Liver (tissue), 9 donors: ENCODE data around the gene SCAF1. TPM values are rescaled to one million over a fixed set of nuclear protein-coding genes. Genes with fewer than 3 reads are reported as not detected.

Source experiments
- DNase-seq: peaks from one replicate; pipeline ENCODE4 v3.0.0-alpha.2; 2017; ENCODE audit warnings: low spot score
- H3K27ac ChIP-seq, 2 donors: one replicate each; pipeline ENCODE4 v1.7.0; 2013; ENCODE audit warnings: inconsistent platforms in 2 of 2, low read length in 2 of 2, control low read depth in 1 of 2, low read depth in 1 of 2, mild to moderate bottlenecking in 1 of 2
- H3K27me3 ChIP-seq, 4 donors: one replicate each; pipeline versions ENCODE4 v1.6.1 to v1.7.0; 2013; ENCODE audit warnings: low read length in 3 of 4, inconsistent platforms in 1 of 4, mild to moderate bottlenecking in 1 of 4, moderate library complexity in 1 of 4; ENCODE audit not compliant: control insufficient read depth in 4 of 4, insufficient read depth in 4 of 4
- H3K36me3 ChIP-seq, 4 donors: one replicate each; pipeline versions ENCODE4 v1.6.1 to v1.7.0; 2013; ENCODE audit warnings: low read length in 3 of 4, mild to moderate bottlenecking in 3 of 4, low read depth in 1 of 4, moderate library complexity in 1 of 4; ENCODE audit not compliant: control insufficient read depth in 4 of 4, insufficient read depth in 3 of 4
- H3K4me1 ChIP-seq, 4 donors: one replicate each; pipeline versions ENCODE4 v1.6.1 to v1.7.0; 2013; ENCODE audit warnings: low read length in 3 of 4, mild to moderate bottlenecking in 3 of 4, moderate library complexity in 1 of 4; ENCODE audit not compliant: control insufficient read depth in 4 of 4, insufficient read depth in 4 of 4
- H3K4me3 ChIP-seq, 3 donors: one replicate each; pipeline versions ENCODE4 v1.6.1 to v1.7.0; 2013; ENCODE audit warnings: low read length in 3 of 3, control low read depth in 1 of 3, low read depth in 1 of 3, mild to moderate bottlenecking in 1 of 3
- H3K9ac ChIP-seq, 2 donors: one replicate each; pipeline ENCODE4 v1.7.0; 2013; ENCODE audit warnings: low read length in 2 of 2, mild to moderate bottlenecking in 2 of 2, moderate library complexity in 2 of 2, control low read depth in 1 of 2, low read depth in 1 of 2
- H3K9me3 ChIP-seq, 4 donors: one replicate each; pipeline versions ENCODE4 v1.6.1 to v1.7.0; 2013; ENCODE audit warnings: low read length in 3 of 4; ENCODE audit not compliant: control insufficient read depth in 4 of 4
- EGR1 ChIP-seq, 2 donors: IDR thresholded peaks; 2 replicates each; pipeline ENCODE4 v1.6.1; 2016 to 2018; ENCODE audit warnings: antibody characterized with exemption in 2 of 2, low read depth in 2 of 2
- FOXA1 ChIP-seq: IDR thresholded peaks from 2 replicates; pipeline ENCODE4 v1.6.1; 2016; ENCODE audit warnings: antibody characterized with exemption
- FOXA2 ChIP-seq: IDR thresholded peaks from 2 replicates; pipeline ENCODE4 v1.6.1; 2016; ENCODE audit warnings: antibody characterized with exemption
- GABPA ChIP-seq, 2 donors: IDR thresholded peaks in 1 of 2; conservative IDR thresholded peaks in 1 of 2; 2 replicates each; pipeline ENCODE4 v1.6.1; 2016; ENCODE audit warnings: antibody characterized with exemption in 2 of 2, mild to moderate bottlenecking in 1 of 2, moderate library complexity in 1 of 2
- HNF4A ChIP-seq, 2 donors: conservative IDR thresholded peaks; 2 replicates each; pipeline ENCODE4 v1.6.1; 2016; ENCODE audit warnings: antibody characterized with exemption in 2 of 2, mild to moderate bottlenecking in 2 of 2
- HNF4G ChIP-seq: IDR thresholded peaks from 2 replicates; pipeline ENCODE4 v1.6.1; 2016; ENCODE audit warnings: antibody characterized with exemption
- JUND ChIP-seq, 2 donors: IDR thresholded peaks; 2 replicates each; pipeline ENCODE4 v1.6.1; 2016; ENCODE audit warnings: antibody characterized with exemption in 2 of 2
- NR2F2 ChIP-seq: IDR thresholded peaks from 2 replicates; pipeline ENCODE4 v1.6.1; 2016; ENCODE audit warnings: antibody characterized with exemption
- RAD21 ChIP-seq, 2 donors: IDR thresholded peaks; 2 replicates each; pipeline ENCODE4 v1.6.1; 2016; ENCODE audit warnings: antibody characterized with exemption in 2 of 2, mild to moderate bottlenecking in 2 of 2
- RXRA ChIP-seq, 2 donors: IDR thresholded peaks; 2 replicates each; pipeline ENCODE4 v1.6.1; 2017 to 2018; ENCODE audit warnings: antibody characterized with exemption in 2 of 2, mild to moderate bottlenecking in 1 of 2
- SP1 ChIP-seq: IDR thresholded peaks from 2 replicates; pipeline ENCODE4 v1.6.1; 2018; ENCODE audit warnings: antibody characterized with exemption, mild to moderate bottlenecking
- TAF1 ChIP-seq: conservative IDR thresholded peaks from 2 replicates; pipeline ENCODE4 v1.6.1; 2016; ENCODE audit warnings: antibody characterized with exemption, mild to moderate bottlenecking
- YY1 ChIP-seq: IDR thresholded peaks from 2 replicates; pipeline ENCODE4 v1.6.1; 2016; ENCODE audit warnings: antibody characterized with exemption, mild to moderate bottlenecking
- WGBS: extraction: QIAGEN DNeasy Blood & Tissue Kit; methylation state at CpG from one replicate; pipeline ENCODE4 v1.1.7; 2013; 5-methylcytosine and 5-hydroxymethylcytosine counted together
- polyA plus RNA-seq, 2 donors: library from polyadenylated mRNA; stranded (reverse) in 1 of 2; unstranded in 1 of 2; fragments of 200-250 nt in 1 of 2; fragments of >200 nt in 1 of 2; fragmentation: Nextera tagmentation in 1 of 2; extraction: Ambion mirVana in 1 of 2; gene quantifications; one replicate each; pipeline versions ENCODE4 v1.2.1 to v1.2.3, GENCODE V29; 2013 to 2015
- total RNA-seq, 2 donors: library from RNA; depleted of rRNA; stranded (reverse); fragments of >200 nt; gene quantifications; one replicate each; pipeline ENCODE4 v1.2.3, GENCODE V29; 2014
- TF ChIP-seq, protein P1 (sequence below): IDR thresholded peaks from 2 replicates; pipeline ENCODE4 v1.6.1; 2016; ENCODE audit warnings: antibody characterized with exemption
- TF ChIP-seq, protein P2 (sequence below): IDR thresholded peaks from 2 replicates; pipeline ENCODE4 v1.6.1; 2016; ENCODE audit warnings: antibody characterized with exemption
- TF ChIP-seq, protein P3 (sequence below): IDR thresholded peaks from 2 replicates; pipeline ENCODE4 v1.6.1; 2016; ENCODE audit warnings: antibody characterized with exemption, mild to moderate bottlenecking
- TF ChIP-seq, protein P4 (sequence below): IDR thresholded peaks from 2 replicates; pipeline ENCODE4 v1.6.1; 2016; ENCODE audit warnings: antibody characterized with exemption
- TF ChIP-seq, protein P5 (sequence below): fragments of 150-350 bp; IDR thresholded peaks from 2 replicates; pipeline ENCODE4 v1.5.1; 2017; ENCODE audit warnings: improper control_type of control experiment, low read depth, low read length; ENCODE audit not compliant: missing input control
- donor health status: healthy.
- donor health status: healthy.
- donor health status: healthy.
- donor health status: healthy.
- donor health status: healthy.

Gene SCAF1
- total and polyA plus RNA-seq, 4 donors: 4.6 to 17.6 (median 9.9) TPM

DNA sequence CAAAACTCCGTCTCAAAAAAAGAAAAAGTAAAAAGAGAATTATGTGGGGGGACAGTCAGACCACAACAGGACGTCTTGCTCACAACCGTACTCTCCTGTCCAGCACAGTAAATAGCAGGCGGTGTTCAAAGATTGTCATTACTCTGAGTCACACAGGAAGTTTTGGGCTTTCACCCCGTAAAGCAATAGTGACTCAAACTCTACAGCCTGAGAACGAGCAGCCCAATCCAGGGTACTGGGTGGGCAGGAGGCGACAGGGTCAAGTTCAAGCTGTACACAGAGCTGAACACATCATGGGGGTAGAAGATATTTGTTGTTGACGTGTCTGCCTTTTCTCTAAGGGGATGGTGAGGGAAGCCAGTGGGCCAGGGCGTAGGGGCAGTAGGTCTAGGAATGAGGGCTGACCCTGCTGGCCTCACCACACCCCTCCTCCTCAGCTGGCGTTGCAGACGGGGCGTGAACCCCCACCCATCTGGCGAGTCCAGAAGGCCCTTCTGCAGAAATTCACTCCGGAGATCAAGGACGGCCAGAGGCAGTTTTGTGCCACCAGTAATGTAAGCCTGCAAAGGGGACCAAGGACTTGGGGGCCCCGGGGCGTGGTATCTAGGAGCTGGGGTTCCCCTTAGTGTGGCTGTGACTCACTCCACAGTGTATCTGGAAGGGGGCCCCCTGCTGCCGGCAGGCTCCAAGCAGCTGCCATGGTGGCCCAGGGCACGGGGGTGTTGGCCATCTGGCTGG lies 27.7 kb upstream of the SCAF1 start:
- Histone ChIP-seq H3K36me3 (peaks cover 5 to 35% (median 14%) of the 10 kb centered on the region in 4 donors), H3K9me3 (no peaks in the 10 kb centered on the region), H3K4me3 (no peak overlapping the region), H3K27me3 (no peaks in the 10 kb centered on the region), H3K4me1 (no peaks in the 10 kb centered on the region), H3K9ac (no peak overlapping the region), H3K27ac (no peak overlapping the region)
- TF ChIP-seq, protein P1, sequence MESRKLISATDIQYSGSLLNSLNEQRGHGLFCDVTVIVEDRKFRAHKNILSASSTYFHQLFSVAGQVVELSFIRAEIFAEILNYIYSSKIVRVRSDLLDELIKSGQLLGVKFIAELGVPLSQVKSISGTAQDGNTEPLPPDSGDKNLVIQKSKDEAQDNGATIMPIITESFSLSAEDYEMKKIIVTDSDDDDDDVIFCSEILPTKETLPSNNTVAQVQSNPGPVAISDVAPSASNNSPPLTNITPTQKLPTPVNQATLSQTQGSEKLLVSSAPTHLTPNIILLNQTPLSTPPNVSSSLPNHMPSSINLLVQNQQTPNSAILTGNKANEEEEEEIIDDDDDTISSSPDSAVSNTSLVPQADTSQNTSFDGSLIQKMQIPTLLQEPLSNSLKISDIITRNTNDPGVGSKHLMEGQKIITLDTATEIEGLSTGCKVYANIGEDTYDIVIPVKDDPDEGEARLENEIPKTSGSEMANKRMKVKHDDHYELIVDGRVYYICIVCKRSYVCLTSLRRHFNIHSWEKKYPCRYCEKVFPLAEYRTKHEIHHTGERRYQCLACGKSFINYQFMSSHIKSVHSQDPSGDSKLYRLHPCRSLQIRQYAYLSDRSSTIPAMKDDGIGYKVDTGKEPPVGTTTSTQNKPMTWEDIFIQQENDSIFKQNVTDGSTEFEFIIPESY: no peak
- TF ChIP-seq RAD21 (IDR thresholded peaks at IDR 0.05) (no peak), EGR1 (IDR thresholded peaks at IDR 0.05; ENCODE audit: low read depth in 2 of 2) (no peak), JUND (IDR thresholded peaks at IDR 0.05) (no peak), YY1 (no peak), HNF4G (no peak), TAF1 (no peak), NR2F2 (no peak), SP1 (no peak), HNF4A (conservative IDR thresholded peaks at IDR 0.05) (no peak), FOXA2 (no peak), RXRA (IDR thresholded peaks at IDR 0.05) (no peak), FOXA1 (no peak)
- TF ChIP-seq, protein P2, sequence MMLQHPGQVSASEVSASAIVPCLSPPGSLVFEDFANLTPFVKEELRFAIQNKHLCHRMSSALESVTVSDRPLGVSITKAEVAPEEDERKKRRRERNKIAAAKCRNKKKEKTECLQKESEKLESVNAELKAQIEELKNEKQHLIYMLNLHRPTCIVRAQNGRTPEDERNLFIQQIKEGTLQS: no peak
- TF ChIP-seq, protein P3, sequence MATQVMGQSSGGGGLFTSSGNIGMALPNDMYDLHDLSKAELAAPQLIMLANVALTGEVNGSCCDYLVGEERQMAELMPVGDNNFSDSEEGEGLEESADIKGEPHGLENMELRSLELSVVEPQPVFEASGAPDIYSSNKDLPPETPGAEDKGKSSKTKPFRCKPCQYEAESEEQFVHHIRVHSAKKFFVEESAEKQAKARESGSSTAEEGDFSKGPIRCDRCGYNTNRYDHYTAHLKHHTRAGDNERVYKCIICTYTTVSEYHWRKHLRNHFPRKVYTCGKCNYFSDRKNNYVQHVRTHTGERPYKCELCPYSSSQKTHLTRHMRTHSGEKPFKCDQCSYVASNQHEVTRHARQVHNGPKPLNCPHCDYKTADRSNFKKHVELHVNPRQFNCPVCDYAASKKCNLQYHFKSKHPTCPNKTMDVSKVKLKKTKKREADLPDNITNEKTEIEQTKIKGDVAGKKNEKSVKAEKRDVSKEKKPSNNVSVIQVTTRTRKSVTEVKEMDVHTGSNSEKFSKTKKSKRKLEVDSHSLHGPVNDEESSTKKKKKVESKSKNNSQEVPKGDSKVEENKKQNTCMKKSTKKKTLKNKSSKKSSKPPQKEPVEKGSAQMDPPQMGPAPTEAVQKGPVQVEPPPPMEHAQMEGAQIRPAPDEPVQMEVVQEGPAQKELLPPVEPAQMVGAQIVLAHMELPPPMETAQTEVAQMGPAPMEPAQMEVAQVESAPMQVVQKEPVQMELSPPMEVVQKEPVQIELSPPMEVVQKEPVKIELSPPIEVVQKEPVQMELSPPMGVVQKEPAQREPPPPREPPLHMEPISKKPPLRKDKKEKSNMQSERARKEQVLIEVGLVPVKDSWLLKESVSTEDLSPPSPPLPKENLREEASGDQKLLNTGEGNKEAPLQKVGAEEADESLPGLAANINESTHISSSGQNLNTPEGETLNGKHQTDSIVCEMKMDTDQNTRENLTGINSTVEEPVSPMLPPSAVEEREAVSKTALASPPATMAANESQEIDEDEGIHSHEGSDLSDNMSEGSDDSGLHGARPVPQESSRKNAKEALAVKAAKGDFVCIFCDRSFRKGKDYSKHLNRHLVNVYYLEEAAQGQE: no peak
- TF ChIP-seq, protein P4, sequence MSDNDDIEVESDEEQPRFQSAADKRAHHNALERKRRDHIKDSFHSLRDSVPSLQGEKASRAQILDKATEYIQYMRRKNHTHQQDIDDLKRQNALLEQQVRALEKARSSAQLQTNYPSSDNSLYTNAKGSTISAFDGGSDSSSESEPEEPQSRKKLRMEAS: no peak
- 89% methylated on average over 19 of the region's 19 CpGs for WGBS
- no peak for DNase-seq

DNA sequence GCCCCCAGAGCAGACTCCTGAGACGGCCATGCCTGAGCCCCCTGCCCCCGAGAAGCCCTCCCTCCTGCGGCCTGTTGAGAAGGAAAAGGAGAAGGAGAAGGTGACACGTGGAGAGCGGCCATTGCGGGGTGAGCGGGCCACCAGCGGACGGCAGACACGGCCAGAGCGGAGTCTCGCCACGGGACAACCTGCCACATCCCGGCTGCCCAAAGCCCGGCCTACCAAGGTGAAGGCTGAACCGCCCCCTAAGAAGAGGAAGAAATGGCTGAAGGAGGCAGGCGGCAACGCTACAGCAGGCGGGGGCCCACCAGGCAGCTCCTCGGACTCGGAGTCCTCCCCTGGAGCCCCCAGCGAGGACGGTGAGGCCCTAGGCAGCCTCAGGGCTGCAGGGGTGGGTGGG lies 26.1 kb upstream of the SCAF1 start:
- H3K36me3 ChIP-seq: peaks cover 2 to 36% (median 14%) of the 10 kb centered on the region in 4 donors

More for the DNA sequence above, 26.1 kb upstream of the SCAF1 start:
- Histone ChIP-seq H3K4me3 (no peak overlapping the region), H3K4me1 (no peaks in the 10 kb centered on the region), H3K27me3 (no peaks in the 10 kb centered on the region), H3K27ac (no peak overlapping the region), H3K9me3 (no peaks in the 10 kb centered on the region), H3K9ac (no peak overlapping the region)
- 98% methylated on average over 23 of the region's 23 CpGs for WGBS
- TF ChIP-seq, protein P4: no peak
- no peak for TF ChIP-seq GABPA (IDR thresholded peaks at IDR 0.05 in 1 of 2, conservative IDR thresholded peaks at IDR 0.05 in 1 of 2)
- TF ChIP-seq, protein P5, sequence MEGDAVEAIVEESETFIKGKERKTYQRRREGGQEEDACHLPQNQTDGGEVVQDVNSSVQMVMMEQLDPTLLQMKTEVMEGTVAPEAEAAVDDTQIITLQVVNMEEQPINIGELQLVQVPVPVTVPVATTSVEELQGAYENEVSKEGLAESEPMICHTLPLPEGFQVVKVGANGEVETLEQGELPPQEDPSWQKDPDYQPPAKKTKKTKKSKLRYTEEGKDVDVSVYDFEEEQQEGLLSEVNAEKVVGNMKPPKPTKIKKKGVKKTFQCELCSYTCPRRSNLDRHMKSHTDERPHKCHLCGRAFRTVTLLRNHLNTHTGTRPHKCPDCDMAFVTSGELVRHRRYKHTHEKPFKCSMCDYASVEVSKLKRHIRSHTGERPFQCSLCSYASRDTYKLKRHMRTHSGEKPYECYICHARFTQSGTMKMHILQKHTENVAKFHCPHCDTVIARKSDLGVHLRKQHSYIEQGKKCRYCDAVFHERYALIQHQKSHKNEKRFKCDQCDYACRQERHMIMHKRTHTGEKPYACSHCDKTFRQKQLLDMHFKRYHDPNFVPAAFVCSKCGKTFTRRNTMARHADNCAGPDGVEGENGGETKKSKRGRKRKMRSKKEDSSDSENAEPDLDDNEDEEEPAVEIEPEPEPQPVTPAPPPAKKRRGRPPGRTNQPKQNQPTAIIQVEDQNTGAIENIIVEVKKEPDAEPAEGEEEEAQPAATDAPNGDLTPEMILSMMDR: no peak
- DNase-seq: no peak
